D341Med (cell line): Measurements from ENCODE around the gene LZTR1.
"Not testable (repeated sequence)": the region's sequence is repeated elsewhere in the genome, so short reads cannot be mapped to it uniquely, and the experiment has no call there.

Source experiments
- DNase-seq: peaks from one replicate; pipeline ENCODE4 v3.0.0; 2012; ENCODE audit warnings: low spot score

The LZTR1 gene

DNA sequence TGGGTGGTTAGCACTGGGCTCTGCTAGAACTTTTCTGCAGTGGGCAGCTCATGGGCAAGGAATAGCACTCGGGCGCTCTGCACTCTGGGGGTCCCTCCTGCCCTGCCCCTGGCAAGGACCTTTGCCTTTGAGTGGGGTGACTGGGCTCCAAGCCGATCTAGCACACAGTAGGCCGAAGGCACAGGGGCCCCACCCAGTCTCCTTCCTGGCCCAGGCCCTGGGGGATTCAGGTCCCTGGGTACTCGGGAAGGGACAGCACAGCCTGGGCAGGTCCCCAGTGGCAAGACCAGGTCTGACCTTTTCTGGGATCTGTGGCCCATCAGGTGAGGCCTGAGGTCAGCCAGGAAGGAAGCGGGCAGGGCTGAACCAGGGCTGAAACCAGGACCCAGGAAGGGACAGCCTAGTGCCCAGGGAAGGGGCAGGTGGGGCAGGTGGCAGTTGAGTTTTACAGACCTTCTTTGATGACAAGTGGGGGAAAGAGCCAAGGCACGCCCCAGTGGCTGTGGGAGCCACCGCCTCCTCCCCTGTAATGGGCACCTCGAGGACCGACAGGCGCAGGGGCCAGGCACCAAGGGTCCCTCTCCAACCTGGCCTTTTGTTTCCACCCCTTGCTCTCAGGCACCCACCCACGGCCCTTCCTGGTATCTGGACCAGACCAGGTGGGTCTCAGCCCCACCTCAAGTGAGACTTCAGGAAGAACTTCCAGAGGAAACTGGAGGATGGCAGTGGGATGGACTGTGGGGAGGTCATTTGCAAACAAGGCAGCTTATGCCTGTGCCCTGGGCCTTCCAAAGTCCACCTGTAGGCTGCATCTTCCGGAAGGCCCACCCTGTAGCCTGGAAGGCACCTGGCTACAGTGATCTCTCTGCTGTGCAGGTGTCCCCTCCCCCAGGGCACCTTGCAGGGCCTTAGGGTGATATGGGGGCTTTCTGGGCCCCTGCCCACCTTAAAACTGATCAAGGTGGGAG lies 15.9 kb upstream of the LZTR1 start:
- no peak for DNase-seq

DNA sequence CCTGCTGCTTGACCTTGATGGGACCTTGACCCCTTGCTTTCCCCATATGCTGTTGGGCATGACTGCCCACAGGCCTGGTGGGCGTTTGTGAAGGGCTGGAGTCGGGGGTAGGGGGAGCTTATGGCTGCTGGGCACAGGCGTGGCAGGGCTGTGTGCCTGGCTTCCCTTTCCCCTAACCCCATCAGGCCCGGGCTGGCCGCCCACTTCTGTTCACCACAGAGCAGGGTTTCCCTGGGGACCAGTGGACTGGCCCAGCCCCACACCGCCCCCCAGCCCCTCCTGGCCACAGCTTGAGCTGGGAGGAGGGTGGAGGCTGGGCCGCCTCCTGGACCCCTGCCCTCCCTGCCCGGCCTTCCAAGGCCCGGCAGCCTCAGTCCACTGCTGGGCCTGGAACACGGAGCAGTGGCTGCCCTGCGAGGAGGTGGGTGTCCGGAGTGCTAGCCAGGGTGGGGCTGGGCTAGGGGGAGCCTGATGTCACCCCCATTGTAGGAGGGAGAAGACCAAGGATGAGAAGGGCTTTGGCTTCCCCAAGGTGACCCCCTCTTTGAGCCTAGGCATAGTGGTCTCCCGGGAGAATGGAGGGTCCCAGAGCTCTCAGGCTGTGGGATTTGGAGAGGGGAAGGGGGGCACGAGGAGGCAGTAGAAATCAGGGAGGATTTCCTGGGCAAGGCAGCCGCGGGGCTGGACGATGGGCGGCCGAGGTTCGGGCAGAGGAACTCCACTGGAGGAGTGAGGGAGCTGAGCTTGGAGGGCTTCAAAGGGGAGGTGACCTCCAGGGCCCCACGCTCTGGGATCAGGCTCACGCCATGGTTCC lies 15.0 kb upstream of the LZTR1 start, which contains the start of gene AIFM3:
TSS of gene AIFM3 (plus strand) at position 373 of the 814 bp plus-strand sequence. CDS start 690 bp downstream, outside the sequence.
- DNase-seq = no peak

DNA sequence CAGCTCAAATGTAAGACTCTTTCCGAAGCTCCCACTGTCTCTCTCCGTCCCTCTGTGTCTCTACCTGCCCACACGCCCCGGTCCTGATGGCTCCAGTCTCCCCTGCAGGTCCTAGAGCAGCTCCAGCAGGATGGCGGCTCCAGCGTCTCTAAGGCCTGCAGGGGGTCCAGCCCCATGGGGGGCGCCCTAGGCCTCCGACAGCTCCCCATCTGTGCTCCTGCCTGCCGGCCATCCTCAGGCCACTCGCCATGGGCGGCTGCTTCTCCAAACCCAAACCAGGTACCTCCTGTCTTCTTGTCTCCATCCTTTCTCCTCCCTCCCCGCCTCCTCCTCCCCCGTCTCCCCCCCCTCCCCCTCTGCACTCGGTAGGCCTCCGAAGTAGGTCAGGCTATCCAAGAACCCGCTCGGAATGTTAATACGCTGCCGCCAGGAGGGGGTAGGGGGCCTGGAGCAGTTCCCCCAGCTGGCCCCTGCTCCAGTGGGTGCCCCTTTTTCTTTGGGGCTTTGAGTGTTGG lies 14.3 kb upstream of the LZTR1 start:
- DNase-seq = no peak

- no peak for DNase-seq
Observed at GRCh38 chr22:20968281-20968977, 13.7 kb upstream of the LZTR1 start.

DNA sequence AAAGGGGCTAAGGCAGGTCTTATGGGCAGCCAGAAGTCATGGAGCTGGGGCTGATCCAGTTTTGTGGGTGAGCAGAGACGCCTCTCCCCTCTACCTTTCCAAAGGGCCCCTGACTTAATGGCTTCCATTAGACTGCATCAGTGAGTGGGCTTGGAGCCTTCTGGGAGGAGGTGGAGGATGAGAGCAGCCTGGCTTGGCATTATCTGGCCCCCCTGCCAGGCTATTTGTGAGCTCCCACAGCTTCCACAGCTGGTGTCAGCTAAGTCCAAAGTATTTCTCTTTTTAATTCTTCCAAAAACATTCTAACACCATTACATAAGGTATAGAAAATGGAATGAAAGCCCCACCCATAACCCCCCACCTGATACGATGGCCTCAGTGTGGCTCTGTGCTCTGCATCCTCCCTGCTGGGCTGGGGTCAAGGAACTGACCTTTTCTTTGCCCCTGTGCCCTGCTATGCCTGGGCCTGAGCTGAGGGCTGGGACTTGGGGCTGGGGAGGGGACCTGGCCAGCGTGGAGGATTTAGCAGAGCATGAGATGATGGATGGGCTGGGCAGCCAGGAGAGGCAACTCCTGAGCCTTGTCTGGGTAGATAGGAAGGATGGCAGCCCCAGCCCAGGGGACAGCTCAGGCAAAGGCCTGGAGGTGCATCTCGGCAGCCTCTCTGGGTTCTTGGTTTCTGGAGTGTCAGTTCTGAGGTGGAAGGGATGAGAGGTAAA lies 11.0 kb upstream of the LZTR1 start:
- no peak for DNase-seq

- DNase-seq = not testable (repeated sequence)
Observed at GRCh38 chr22:20972014-20972694, 9.9 kb upstream of the LZTR1 start.

DNA sequence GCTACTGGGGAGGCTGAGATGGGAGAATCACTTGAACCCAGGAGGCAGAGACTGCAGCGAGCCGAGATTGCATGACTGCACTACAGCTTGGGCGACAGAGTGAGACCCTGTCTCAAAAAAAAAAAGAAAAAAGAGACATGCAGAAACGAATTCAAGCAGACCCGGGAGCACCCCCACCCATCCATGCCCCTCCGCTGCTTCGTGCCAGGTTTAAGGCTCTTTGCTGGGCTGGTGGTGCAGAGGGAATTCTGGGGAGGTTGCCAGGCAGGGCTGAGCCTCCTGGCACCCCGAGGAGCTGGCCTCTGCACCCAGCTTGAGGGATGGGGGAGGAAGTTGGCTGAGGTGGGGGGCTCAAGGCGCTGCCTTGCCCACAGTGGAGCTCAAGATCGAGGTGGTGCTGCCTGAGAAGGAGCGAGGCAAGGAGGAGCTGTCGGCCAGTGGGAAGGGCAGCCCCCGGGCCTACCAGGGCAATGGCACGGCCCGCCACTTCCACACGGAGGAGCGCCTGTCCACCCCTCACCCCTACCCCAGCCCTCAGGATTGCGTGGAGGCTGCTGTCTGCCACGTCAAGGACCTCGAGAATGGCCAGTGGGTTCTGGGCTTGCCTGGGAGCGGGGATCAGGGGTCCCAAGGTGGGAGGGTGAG lies 9.0 kb upstream of the LZTR1 start:
- no peak for DNase-seq

DNA sequence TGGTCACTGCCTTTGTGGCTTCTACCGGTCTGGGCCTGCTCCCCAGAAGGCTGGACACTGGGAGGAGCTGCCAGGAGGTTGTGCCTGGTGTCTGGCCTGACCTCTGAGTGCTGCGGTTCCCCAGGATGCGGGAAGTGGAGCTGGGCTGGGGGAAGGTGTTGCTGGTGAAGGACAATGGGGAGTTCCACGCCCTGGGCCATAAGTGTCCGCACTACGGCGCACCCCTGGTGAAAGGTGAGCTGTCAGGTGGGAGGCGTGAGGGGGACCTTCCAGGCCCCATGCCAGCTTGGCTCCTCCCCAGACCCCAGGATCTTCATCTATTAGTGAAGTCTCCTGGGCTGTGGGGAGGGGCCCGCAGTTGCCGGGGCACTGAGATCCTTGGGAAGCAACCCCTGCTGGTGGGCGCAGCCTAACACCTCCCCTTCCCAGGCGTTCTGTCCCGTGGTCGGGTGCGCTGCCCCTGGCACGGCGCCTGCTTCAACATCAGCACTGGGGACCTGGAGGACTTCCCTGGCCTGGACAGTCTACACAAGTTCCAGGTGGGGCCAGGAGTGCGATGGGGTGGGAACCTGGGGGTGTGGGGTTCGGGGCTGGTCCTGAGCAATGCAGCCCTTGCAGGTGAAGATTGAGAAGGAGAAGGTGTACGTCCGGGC lies 8.3 kb upstream of the LZTR1 start:
- no peak for DNase-seq

- DNase-seq = no peak
Observed at GRCh38 chr22:20974336-20974955, 7.7 kb upstream of the LZTR1 start.

GRCh38 chr22:20975541-20976290 lies 6.4 kb upstream of the LZTR1 start:
- DNase-seq = no peak

GRCh38 chr22:20976291-20976877 lies 5.7 kb upstream of the LZTR1 start:
- no peak for DNase-seq

DNA sequence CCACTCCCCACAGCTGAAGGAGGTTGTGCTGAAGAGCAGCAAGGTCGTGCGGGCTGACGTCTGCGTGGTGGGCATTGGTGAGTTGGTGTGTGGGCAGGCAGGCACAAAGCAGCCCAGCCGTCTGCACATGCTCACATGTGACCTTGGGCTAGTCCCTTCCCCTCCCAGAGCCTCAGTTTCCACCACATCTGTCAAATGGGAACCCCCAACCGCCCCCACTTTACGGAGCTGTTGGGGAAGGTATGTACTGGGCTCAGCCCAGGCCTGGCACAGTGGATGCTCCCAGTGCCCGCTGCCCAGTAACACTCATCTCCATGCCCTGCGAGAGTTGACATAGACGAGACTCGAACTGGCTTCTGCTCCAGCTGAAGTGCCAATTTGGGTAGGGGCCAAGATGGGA lies 5.1 kb upstream of the LZTR1 start:
- DNase-seq = no peak

GRCh38 chr22:20977516-20978170 lies 4.5 kb upstream of the LZTR1 start:
- no peak for DNase-seq

DNA sequence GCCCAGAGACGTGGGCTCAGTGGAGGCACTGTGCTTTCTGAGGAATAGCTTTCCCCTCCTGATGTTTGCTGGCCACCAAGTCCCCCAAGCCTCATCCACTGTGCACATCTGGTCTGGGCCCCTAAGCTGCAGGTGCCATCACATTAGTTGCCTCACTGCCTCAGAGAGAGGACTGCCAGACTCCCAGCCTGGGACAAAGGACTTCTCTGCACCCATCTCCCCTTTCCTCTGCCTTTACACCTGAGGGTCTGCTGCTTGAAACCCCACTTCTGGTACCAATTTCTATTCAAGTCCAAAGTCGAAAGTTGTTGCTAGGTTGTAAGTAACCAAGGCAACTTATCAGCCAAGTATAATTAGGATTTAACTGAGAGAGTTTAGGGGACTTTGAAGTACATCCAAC lies 3.7 kb upstream of the LZTR1 start:
- DNase-seq = no peak

DNA sequence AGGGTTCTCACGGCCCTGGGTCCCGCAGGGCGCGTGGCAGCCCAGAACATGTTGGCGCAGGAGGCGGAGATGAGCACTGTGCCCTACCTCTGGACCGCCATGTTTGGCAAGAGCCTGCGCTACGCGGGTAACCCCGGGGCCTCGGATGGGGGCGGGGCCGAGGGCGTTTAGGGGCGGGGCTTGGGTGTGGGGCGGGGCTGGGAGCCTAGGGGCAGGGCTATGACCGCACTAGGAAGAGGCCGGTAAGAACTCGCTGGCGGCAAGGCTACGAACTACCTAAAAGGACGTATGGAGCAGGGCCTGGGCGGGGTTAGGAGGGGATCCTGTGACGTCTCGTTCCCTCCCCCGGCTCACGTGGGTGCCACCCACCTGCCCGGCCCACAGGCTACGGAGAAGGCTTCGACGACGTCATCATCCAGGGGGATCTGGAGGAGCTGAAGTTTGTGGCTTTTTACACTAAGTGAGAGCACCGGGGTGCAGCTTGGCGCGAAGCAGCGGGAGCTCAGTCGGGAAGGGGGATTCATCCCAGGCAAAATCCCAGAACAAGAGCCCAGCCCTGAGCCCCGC lies 2.8 kb upstream of the LZTR1 start:
- DNase-seq = no peak

DNA sequence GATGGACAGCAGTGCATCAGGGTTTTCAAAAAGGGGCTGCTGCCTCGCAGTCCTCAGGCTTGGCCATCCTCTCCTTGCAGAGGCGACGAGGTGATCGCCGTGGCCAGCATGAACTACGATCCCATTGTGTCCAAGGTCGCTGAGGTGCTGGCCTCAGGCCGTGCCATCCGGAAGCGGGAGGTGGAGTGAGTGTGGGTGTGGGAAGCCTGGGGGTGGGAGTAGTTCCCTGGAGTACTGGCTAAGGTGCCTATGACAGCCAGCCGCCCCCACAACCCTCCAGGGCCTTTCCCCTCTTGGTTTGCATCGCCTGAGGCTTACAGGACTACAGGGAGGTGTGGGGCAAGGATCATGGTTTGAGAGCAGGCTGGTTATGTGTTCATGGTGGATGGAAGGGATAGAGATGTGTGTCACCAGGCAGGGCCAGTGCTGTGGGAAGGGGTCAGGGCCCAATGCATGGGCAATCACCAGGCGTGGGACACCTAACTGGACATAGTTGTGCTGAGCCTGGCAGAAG lies 2.1 kb upstream of the LZTR1 start:
- no peak for DNase-seq

DNA sequence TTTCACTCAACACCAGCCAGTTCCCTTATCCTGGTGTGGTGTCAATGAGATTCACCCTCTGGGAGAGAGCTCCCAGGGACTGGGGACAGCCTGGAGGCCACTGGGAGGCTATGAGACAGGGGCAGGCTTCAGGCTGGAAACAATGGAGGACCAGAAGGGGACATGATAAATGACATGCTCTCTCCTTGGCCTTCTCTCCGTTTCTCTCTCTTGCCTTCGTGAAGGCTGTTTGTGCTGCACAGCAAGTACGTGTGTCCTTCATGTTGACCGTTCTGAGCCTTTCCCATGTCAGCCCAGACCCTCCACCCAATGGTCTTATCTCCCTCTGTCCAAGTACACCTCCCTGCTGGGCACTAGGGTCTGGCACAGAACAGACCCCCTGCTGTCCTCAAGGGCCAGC lies 1.6 kb upstream of the LZTR1 start:
- no peak for DNase-seq
